Endothelial cell of umbilical vein (primary cell): ENCODE results near the gene FOXJ1.

Experiments
- CTCF ChIP-seq, 2 donors: IDR thresholded peaks; 1 replicate in 1 of 2; 2 replicates in 1 of 2; pipeline ENCODE4 v1.5.1; 2011; ENCODE audit warnings: low read length in 2 of 2, mild to moderate bottlenecking in 2 of 2, moderate library complexity in 2 of 2, control low read depth in 1 of 2, inconsistent platforms in 1 of 2, low read depth in 1 of 2; ENCODE audit not compliant: insufficient read depth in 1 of 2; ENCODE audit errors: extremely low read depth in 1 of 2
- EZH2 ChIP-seq: IDR thresholded peaks from 2 replicates; pipeline ENCODE4 v1.6.1; 2012; ENCODE audit warnings: borderline replicate concordance, low read depth, mild to moderate bottlenecking, moderate library complexity, low read length, inconsistent platforms; ENCODE audit not compliant: severe bottlenecking

DNA sequence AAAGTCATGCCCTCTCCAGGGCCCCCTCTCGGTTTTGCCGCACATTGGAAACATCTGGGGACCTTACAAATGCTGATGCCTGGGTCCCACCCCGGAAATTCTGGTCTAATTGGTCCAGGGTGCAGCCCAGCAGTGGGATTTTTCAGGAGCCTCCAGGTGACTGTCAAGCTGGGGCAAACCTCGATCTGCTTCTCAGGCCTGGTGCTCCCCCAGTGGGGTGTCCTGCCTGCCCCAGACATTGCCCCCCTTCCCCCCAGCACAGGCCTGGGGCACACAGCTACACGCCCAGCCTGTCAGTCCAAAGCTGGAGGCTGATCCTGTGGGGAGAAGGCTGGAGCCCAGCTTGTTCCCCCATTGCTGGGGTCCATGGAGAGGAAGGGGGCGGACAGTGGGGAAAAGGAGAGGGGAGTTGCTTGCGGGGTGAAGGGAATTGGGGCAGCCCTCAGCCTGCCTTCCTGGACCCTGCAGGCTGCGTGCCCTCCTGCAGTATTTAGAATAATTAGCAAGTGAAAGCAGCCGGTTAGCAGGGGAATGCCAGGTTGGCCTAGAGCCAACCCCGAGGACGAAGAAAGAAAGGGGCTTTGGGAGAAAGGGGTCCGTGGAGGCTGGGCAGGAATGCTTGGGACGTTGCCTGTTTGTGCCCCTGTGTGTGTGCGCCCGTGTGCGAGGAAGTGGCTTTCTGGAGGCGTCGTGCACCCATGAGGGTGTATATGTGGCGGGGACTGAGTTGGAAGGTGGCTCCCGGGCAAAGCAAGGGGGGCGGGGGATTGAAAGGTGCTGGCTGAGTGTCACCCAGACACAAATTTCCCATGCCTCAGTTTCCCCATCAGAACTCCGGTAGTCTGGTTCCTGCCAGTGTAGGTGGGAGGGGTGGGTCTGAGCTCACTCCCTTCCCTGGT lies 5.9 kb downstream of the FOXJ1 start:
- TF ChIP-seq EZH2 (no peak), CTCF (IDR thresholded peaks at IDR 0.05; ENCODE audit: extremely low read depth in 1 of 2, insufficient read depth in 1 of 2, low read depth in 1 of 2, low read length in 2 of 2) (no peak)
